A673 (cell line): ENCODE results near the gene KRT76.

Source experiments
- CTCF ChIP-seq: fragments of 300-800, 200-600 bp; sonication (generic); conservative IDR thresholded peaks from 2 replicates; pipeline ENCODE4 v1.5.1; 2017; ENCODE audit warnings: low read depth, mild to moderate bottlenecking, antibody characterized with exemption, low read length, moderate library complexity, mixed read lengths
- EZH2 ChIP-seq: fragments of 200-600 bp; sonication (generic); IDR thresholded peaks from 2 replicates; pipeline ENCODE4 v1.6.1; 2017; ENCODE audit warnings: borderline replicate concordance, low read depth, mild to moderate bottlenecking, mixed read lengths, antibody characterized with exemption, low read length; ENCODE audit not compliant: poor library complexity, severe bottlenecking

- TF ChIP-seq CTCF (no peak), EZH2 (no peak)
Measured at GRCh38 chr12:52768479-52769200, 8.5 kb downstream of the KRT76 start.
